HEK293 (cell line): ENCODE results near the gene B2M.

Experiments
- GLIS2 ChIP-seq: fragments of 450-650 bp; formaldehyde crosslinking; IDR thresholded peaks from 2 replicates; pipeline ENCODE4 v1.5.1; 2016; ENCODE audit warnings: missing biosample characterization, missing genetic modification characterization
- HIC1 ChIP-seq: fragments of 450-650 bp; formaldehyde crosslinking; IDR thresholded peaks from 2 replicates; pipeline ENCODE4 v1.5.1; 2016; ENCODE audit warnings: missing biosample characterization, missing genetic modification characterization
- PATZ1 ChIP-seq: fragments of 450-650 bp; formaldehyde crosslinking; IDR thresholded peaks from 2 replicates; pipeline ENCODE4 v1.5.1; 2016; ENCODE audit warnings: missing biosample characterization, missing genetic modification characterization
- SALL2 ChIP-seq: fragments of 450-650 bp; formaldehyde crosslinking; IDR thresholded peaks from 2 replicates; pipeline ENCODE4 v1.5.0; 2017; ENCODE audit warnings: missing biosample characterization, mild to moderate bottlenecking, missing genetic modification characterization, borderline replicate concordance
- YY1 ChIP-seq: fragments of 450-650 bp; formaldehyde crosslinking; IDR thresholded peaks from 2 replicates; pipeline ENCODE4 v1.5.1; 2018; ENCODE audit warnings: missing biosample characterization, missing genetic modification characterization
- ZBTB10 ChIP-seq: fragments of 450-650 bp; formaldehyde crosslinking; IDR thresholded peaks from 2 replicates; pipeline ENCODE4 v1.5.1; 2016; ENCODE audit warnings: missing biosample characterization, missing genetic modification characterization
- ZFP69B ChIP-seq: fragments of 450-650 bp; formaldehyde crosslinking; IDR thresholded peaks from 2 replicates; pipeline ENCODE4 v1.5.1; 2016; ENCODE audit warnings: missing biosample characterization, missing genetic modification characterization
- ZIC2 ChIP-seq: fragments of 450-650 bp; formaldehyde crosslinking; IDR thresholded peaks from 2 replicates; pipeline ENCODE4 v1.5.1; 2016; ENCODE audit warnings: missing biosample characterization, missing genetic modification characterization
- ZNF133 ChIP-seq: fragments of 450-650 bp; formaldehyde crosslinking; IDR thresholded peaks from 2 replicates; pipeline ENCODE4 v1.5.1; 2016; ENCODE audit warnings: missing biosample characterization, missing genetic modification characterization
- ZNF16 ChIP-seq: fragments of 450-650 bp; formaldehyde crosslinking; IDR thresholded peaks from 2 replicates; pipeline ENCODE4 v1.5.1; 2016; ENCODE audit warnings: low read depth, missing biosample characterization, missing genetic modification characterization
- ZNF214 ChIP-seq: fragments of 450-650 bp; formaldehyde crosslinking; IDR thresholded peaks from 2 replicates; pipeline ENCODE4 v1.5.1; 2017; ENCODE audit warnings: missing biosample characterization, mild to moderate bottlenecking, missing genetic modification characterization, borderline replicate concordance
- ZNF221 ChIP-seq: fragments of 450-650 bp; formaldehyde crosslinking; IDR thresholded peaks from 2 replicates; pipeline ENCODE4 v1.5.1; 2017; ENCODE audit warnings: missing biosample characterization, missing genetic modification characterization, borderline replicate concordance
- ZNF292 ChIP-seq: fragments of 450-650 bp; formaldehyde crosslinking; IDR thresholded peaks from 2 replicates; pipeline ENCODE4 v1.5.1; 2016; ENCODE audit warnings: low read depth, missing biosample characterization, missing genetic modification characterization, borderline replicate concordance
- ZNF335 ChIP-seq: fragments of 450-650 bp; formaldehyde crosslinking; conservative IDR thresholded peaks from 2 replicates; pipeline ENCODE4 v1.5.1; 2016; ENCODE audit warnings: missing biosample characterization, missing genetic modification characterization
- ZNF449 ChIP-seq: fragments of 450-650 bp; formaldehyde crosslinking; IDR thresholded peaks from 2 replicates; pipeline ENCODE4 v1.5.1; 2017; ENCODE audit warnings: missing biosample characterization, mild to moderate bottlenecking, missing genetic modification characterization, moderate library complexity
- ZNF473 ChIP-seq: fragments of 450-650 bp; formaldehyde crosslinking; IDR thresholded peaks from 2 replicates; pipeline ENCODE4 v1.5.1; 2017; ENCODE audit warnings: missing biosample characterization, missing genetic modification characterization
- ZNF48 ChIP-seq: fragments of 450-650 bp; formaldehyde crosslinking; IDR thresholded peaks from 2 replicates; pipeline ENCODE4 v1.5.1; 2016; ENCODE audit warnings: missing biosample characterization, missing genetic modification characterization
- ZNF518A ChIP-seq: fragments of 450-650 bp; formaldehyde crosslinking; conservative IDR thresholded peaks from 2 replicates; pipeline ENCODE4 v1.5.1; 2016; ENCODE audit warnings: low read depth, missing biosample characterization, missing genetic modification characterization
- ZNF596 ChIP-seq: fragments of 450-650 bp; IDR thresholded peaks from 2 replicates; pipeline ENCODE4 v1.5.0; 2018; ENCODE audit warnings: missing biosample characterization, mild to moderate bottlenecking, missing genetic modification characterization, moderate library complexity
- ZNF623 ChIP-seq: fragments of 450-650 bp; formaldehyde crosslinking; IDR thresholded peaks from 2 replicates; pipeline ENCODE4 v1.5.1; 2016; ENCODE audit warnings: missing biosample characterization, missing genetic modification characterization
- ZNF624 ChIP-seq: fragments of 450-650 bp; formaldehyde crosslinking; IDR thresholded peaks from 2 replicates; pipeline ENCODE4 v1.5.1; 2017; ENCODE audit warnings: missing biosample characterization, missing genetic modification characterization
- ZNF654 ChIP-seq: fragments of 450-650 bp; formaldehyde crosslinking; IDR thresholded peaks from 2 replicates; pipeline ENCODE4 v1.5.1; 2016; ENCODE audit warnings: low read depth, missing biosample characterization, missing genetic modification characterization
- ZNF747 ChIP-seq: fragments of 450-650 bp; formaldehyde crosslinking; IDR thresholded peaks from 2 replicates; pipeline ENCODE4 v1.5.1; 2016; ENCODE audit warnings: missing biosample characterization, missing genetic modification characterization
- ZNF791 ChIP-seq: fragments of 450-650 bp; formaldehyde crosslinking; IDR thresholded peaks from 2 replicates; pipeline ENCODE4 v1.5.1; 2016; ENCODE audit warnings: missing biosample characterization, missing genetic modification characterization
- ZNF837 ChIP-seq: fragments of 450-650 bp; formaldehyde crosslinking; IDR thresholded peaks from 2 replicates; pipeline ENCODE4 v1.5.1; 2016; ENCODE audit warnings: missing biosample characterization, missing genetic modification characterization
- ZSCAN30 ChIP-seq: fragments of 450-650 bp; IDR thresholded peaks from 2 replicates; pipeline ENCODE4 v1.5.1; 2018; ENCODE audit warnings: missing biosample characterization, mild to moderate bottlenecking, missing genetic modification characterization, moderate library complexity

The B2M gene

GRCh38 chr15:44663410-44664308 is 47.7 kb upstream of the B2M start, which contains the start of gene SPG11 (continued):
- TF ChIP-seq ZNF518A (tag by site-specific recombination): peak; percentile 77
- no peak for TF ChIP-seq ZNF449
- peak; percentile 91; the same call in 1 of the 2 replicates for TF ChIP-seq YY1
- peak; percentile 83 for TF ChIP-seq ZNF335 (tag by site-specific recombination)
- TF ChIP-seq ZNF48 (tag by site-specific recombination): no peak
- TF ChIP-seq ZNF654: peak; percentile 76
- TF ChIP-seq ZIC2 (tag by site-specific recombination): no peak
- TF ChIP-seq ZNF221 (tag by site-specific recombination): no peak
- no peak for TF ChIP-seq SALL2 (tag by site-specific recombination)
- TF ChIP-seq ZNF292 (tag by site-specific recombination): no peak
- TF ChIP-seq HIC1 (tag by site-specific recombination): 0 out of 2 replicates have a peak, but pooled peaks have one; percentile 31
- TF ChIP-seq ZSCAN30 (tag by site-specific recombination): peak; percentile 14
- TF ChIP-seq PATZ1 (tag by site-specific recombination): peak; percentile 61
- TF ChIP-seq ZNF837 (tag by site-specific recombination): no peak
- no peak for TF ChIP-seq ZNF16
- no peak for TF ChIP-seq ZNF133 (tag by site-specific recombination)
- TF ChIP-seq ZNF214 (tag by site-specific recombination): no peak
- TF ChIP-seq GLIS2 (tag by site-specific recombination): no peak; the same call in 1 of the 2 replicates
- no peak for TF ChIP-seq ZNF791 (tag by site-specific recombination)
- TF ChIP-seq ZBTB10 (tag by site-specific recombination): peak; percentile 51; the same call in 1 of the 2 replicates
- TF ChIP-seq ZNF747 (tag by site-specific recombination): no peak
- no peak for TF ChIP-seq ZNF623 (tag by site-specific recombination)
- no peak for TF ChIP-seq ZFP69B (tag by site-specific recombination)
- TF ChIP-seq ZNF596 (tag by site-specific recombination): 0 out of 2 replicates have a peak, but pooled peaks have one; percentile 17
- no peak for TF ChIP-seq ZNF473 (tag by site-specific recombination)
- no peak for TF ChIP-seq ZNF624 (tag by site-specific recombination)
